Cortex of kidney (tissue), 1 donor: ENCODE results near the gene BDKRB2.

Source experiments
- DNase-seq: peaks from one replicate; lab custom pipeline; 2025; lab: John Stamatoyannopoulos, UW

The BDKRB2 gene

GRCh38 chr14:96204151-96205058 lies at the start of gene BDKRB2:
TSS of gene BDKRB2 (plus strand) at chr14:96204839. CDS start at chr14:96237108, 32,269 bp downstream.
- DNase-seq, result no peak

- no peak for DNase-seq
Measured at GRCh38 chr14:96154900-96155299, 49.7 kb upstream of the BDKRB2 start.

- no peak for DNase-seq
Measured at GRCh38 chr14:96156804-96157760, 47.6 kb upstream of the BDKRB2 start.

DNA sequence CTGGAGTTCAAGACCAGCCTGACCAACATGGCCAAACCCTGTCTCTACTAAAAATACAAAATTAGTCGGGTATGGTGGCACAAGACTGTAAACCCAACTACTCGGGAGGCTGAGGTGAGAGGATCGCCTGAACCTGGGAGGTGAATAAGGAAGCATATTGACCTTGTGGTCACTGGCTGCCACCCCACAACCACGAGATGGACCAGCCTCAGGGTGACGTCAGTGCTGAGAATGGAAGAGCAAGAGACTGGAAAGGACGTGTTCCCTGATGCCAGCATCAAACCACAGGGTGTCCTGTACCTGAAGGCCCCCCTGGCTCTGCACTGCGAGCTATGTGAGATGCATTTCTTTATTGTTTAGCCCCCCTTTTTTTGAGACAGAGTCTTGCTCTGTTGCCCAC lies 45.9 kb upstream of the BDKRB2 start:
- no peak for DNase-seq

- no peak for DNase-seq
Measured at GRCh38 chr14:96160076-96160912, 44.3 kb upstream of the BDKRB2 start.

- no peak for DNase-seq
Measured at GRCh38 chr14:96160913-96161310, 43.7 kb upstream of the BDKRB2 start.

DNA sequence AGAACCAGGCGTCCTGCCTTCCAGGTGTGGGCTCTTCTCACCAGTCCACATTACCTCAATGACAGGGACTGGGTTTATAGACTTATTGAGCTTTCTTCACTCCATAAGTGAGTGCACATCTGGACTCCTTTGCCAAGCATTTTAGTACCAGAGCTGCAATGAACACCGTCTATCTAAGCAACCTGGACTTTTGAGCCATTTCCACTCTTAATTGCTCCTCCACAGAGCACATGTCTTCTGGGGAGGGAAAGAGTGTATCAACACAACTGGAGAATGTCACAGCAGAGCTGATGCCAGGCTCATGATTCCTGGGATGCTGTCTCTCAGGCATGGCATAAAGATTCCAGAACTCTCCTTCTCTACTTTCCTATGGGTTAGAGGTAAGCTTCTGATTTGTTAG lies 43.0 kb upstream of the BDKRB2 start:
- no peak for DNase-seq

DNA sequence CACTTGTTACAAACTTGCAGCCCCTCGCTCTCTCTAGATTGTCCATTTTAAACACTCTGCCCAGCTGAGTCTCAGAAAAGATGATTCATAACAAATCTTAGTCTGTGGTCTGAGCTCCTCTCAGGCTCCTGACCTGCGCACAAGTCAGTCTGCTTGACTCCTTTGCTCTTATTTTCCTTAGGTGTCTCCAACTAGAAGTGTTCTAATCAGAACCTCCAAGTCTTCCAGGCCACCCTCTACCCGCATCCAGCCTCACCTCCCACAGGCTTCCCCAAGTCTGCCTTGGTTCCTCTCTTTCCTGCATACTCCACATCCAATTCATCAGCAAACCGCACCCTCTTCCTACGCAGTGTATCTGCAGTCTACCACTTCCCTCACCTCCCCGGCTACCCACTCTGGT lies 42.4 kb upstream of the BDKRB2 start:
- DNase-seq, result no peak

DNA sequence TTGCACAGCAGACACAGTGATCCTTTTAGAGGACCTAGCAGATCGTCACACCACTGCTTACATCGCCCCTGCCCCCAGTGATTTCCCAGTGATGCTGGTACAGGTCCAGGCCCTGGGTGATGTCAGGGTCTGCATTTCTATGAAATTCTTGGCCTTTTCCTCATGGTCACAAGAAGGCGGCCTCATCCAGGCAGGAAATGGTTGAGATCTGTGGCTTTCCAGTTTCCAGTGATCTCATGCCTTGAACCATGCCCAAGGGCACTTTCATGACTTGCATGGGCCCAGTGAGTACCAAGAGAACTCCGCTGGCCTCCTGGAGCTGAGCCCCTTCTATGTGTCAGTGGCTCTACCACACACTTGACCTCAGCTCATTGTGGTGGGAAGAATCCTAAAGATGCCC lies 41.9 kb upstream of the BDKRB2 start:
- no peak for DNase-seq

DNA sequence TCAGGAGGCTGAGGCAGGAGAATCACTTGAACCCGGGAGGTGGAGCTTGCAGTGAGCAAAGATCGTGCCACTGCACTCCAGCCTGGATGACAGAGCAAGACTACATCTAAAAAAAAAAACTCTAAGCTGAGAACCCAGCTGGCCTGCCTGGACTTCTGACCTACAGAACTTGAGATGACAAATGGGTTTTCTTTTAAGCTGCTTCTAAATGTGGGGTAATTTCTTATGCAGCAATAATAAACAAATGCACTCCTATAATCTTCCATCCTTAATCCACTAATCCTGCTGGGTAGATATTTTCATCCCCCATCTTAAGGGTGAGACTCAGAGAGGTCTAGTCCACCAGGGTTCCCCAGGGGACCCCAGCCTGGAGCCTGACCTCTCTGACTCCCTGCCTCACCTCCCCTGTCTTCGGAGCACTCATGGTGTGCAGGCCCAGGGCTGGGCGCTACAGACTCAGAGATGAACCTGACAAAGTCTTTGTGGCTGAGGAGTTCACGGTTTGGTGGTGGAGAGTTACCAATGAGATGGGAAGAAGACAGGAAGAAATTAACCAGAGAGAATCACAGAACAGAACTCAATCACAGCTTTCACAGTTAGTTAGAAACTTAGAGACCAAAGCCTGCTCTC lies 39.7 kb upstream of the BDKRB2 start:
- DNase-seq, result no peak

DNA sequence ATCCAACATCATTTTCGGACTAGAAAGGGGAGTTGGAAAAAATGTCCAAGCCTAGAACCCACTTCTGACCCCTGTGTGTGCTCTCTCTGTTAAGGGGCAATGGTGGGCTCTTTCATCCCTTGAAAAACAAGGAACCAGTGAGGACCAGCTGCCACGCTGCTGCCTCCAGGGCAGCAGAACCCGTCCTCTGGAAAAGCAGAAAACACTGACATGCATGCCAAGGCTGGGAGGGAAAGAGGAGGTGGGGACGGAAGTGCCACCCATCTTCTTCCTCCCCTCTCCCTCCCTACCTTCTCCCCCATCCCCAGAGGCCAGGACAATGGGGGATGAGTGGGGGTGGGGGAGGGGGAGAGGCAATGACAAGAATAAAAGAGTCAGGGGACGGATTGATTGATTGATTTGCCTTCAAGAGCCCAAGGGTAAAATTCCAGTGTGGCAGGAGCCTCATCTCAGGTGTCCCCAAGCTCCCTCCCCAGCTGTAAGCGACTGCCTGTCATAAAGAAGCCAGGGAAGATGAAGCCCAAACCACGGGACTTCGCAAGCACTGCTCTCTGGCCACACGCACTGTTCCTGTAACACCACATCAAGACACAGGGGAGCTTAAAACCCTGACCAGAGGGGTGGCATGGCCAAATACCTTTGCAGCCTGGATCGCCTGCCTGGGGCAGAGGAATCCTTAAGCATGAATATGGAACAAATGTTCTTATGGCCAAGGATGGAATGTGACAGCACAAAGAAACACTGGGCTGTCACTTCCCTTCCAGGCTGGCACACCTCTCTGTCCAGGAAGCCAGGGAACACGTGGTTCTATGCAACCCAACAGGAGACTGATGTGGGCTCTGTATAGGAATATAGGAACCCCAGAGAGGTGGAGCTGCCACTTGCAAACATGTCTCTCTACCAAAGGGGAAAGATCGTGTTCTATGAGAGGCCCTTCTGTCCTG lies 38.9 kb upstream of the BDKRB2 start:
- no peak for DNase-seq

DNA sequence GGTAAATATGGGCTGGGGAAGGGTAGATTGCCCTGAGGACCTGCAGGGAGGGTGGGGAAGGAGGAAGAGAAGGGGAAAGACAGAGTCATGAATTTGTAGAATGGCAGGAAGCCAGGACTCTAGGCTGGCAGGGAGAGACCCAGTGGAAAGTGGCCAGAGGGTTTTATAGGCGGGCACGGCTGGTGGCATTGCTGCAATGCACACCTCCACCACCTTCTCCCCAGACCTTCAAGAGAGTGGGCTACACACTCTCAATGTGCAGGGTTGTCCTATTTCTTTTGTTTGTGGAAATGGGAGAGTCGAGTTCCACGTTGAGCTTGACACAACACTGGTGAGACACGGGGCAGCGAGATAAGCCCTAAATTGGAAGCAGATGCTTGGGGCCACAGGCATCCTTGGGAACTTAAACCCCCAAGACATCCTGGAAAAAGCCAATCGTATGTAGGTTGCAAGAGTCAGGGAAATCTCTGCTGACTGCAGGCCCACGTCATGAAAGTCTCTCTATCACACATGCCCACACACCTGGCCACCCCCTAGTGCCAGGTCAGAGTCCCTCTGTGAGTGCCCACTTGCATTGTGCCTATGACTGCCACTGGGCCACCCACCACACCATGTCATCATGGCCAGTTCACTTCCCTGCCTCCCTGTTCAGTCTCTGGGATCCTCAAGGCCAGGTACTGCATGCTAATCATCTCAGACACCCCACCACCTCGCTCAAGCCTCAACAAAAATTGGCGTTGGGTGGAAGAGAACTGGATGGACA lies 38.0 kb upstream of the BDKRB2 start:
- no peak for DNase-seq

- DNase-seq, result no peak
Measured at GRCh38 chr14:96167224-96168148, 37.2 kb upstream of the BDKRB2 start.

DNA sequence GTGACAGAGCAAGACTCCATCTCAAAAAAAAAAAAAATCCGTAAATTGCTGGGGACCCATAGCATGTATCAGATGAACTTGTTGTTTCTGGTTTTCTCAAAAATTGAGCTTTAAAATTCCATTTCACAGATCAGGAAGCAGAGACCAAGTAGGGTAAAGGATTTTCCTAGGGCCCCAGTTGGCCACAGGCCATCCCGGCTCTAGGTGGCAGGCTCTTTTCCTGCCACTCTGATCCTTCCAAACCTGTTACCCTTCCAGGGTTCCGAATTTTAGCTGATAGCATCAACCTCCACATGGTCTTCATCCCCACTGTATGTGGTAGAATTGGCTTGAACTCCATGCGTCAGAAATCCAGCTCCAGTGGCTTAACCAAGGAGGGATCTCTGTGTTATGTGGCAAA lies 36.1 kb upstream of the BDKRB2 start:
- no peak for DNase-seq

- DNase-seq, result no peak
Measured at GRCh38 chr14:96170961-96171592, 33.6 kb upstream of the BDKRB2 start.

GRCh38 chr14:96173636-96174475 lies 30.8 kb upstream of the BDKRB2 start:
- DNase-seq, result no peak

DNA sequence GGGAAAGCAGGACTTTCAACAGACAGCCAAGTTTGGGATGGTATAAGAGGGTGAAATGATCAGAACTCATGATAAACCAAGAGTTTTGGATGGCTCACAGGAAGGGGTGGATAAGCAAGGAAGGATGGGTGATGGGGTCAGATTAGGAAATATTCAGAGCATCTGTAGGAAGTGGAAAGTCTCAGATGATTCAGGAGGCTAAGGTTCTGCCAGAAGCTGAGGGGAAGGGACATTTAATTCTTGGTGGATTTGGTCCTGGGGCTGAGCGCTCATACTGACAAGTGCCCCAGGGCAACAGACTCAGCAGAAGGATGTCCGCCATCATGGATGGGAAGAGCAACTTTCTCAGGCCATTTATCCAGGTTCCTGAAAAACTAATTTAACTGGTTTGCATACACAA lies 28.4 kb upstream of the BDKRB2 start:
- no peak for DNase-seq
